ENCODE results near the gene ELMO1.

ELMO1 gene

GRCh38 chr7:37429435-37429791 lies 19.3 kb downstream of the ELMO1 start:
- DNase-seq: no peak

- DNase-seq: no peak
Measured at GRCh38 chr7:37428681-37429434, 19.8 kb downstream of the ELMO1 start.

GRCh38 chr7:37427276-37427940 lies 21.3 kb downstream of the ELMO1 start:
- no peak for DNase-seq

- no peak for DNase-seq
Measured at GRCh38 chr7:37425498-37425897, 23.2 kb downstream of the ELMO1 start.

- DNase-seq: no peak
Measured at GRCh38 chr7:37424995-37425394, 23.7 kb downstream of the ELMO1 start.

GRCh38 chr7:37424521-37424920 lies 24.1 kb downstream of the ELMO1 start:
- no peak for DNase-seq

- DNase-seq: no peak
Measured at GRCh38 chr7:37421861-37422500, 26.7 kb downstream of the ELMO1 start.

GRCh38 chr7:37420946-37421695 lies 27.5 kb downstream of the ELMO1 start:
- DNase-seq: peak in 1 of 2 experiments; percentile 11

GRCh38 chr7:37419496-37419895 lies 29.2 kb downstream of the ELMO1 start:
- no peak for DNase-seq

- DNase-seq: no peak
Measured at GRCh38 chr7:37418381-37418780, 30.3 kb downstream of the ELMO1 start.

GRCh38 chr7:37417107-37417474 lies 31.6 kb downstream of the ELMO1 start:
- no peak for DNase-seq

- DNase-seq: no peak
Measured at GRCh38 chr7:37416378-37417106, 32.1 kb downstream of the ELMO1 start.

GRCh38 chr7:37415629-37416028 lies 33.0 kb downstream of the ELMO1 start:
- no peak for DNase-seq

GRCh38 chr7:37414352-37414983 lies 34.2 kb downstream of the ELMO1 start:
- no peak for DNase-seq

GRCh38 chr7:37411444-37412034 lies 37.1 kb downstream of the ELMO1 start:
- no peak for DNase-seq

GRCh38 chr7:37410305-37411229 lies 38.1 kb downstream of the ELMO1 start:
- no peak for DNase-seq

GRCh38 chr7:37409461-37409860 lies 39.2 kb downstream of the ELMO1 start:
- peak in 1 of 2 experiments; percentile 19 for DNase-seq

GRCh38 chr7:37408291-37409228 lies 40.1 kb downstream of the ELMO1 start:
- DNase-seq: no peak

GRCh38 chr7:37405603-37406122 lies 43.0 kb downstream of the ELMO1 start:
- no peak for DNase-seq

All from NCI-H446 (cell line).